Smooth muscle cell of the coronary artery (primary cell): Measurements from ENCODE around the gene RMND1. TPM values are rescaled to one million over a fixed set of nuclear protein-coding genes. Genes with fewer than 3 reads are reported as not detected.

Experiments used
- total RNA-seq: library from RNA; depleted of rRNA; stranded (reverse); fragments of >200 nt; gene quantifications from 2 replicates; pipeline ENCODE4 v1.2.3, GENCODE V29; 2014; ENCODE audit warnings: low replicate concordance

RMND1 gene, protein sequence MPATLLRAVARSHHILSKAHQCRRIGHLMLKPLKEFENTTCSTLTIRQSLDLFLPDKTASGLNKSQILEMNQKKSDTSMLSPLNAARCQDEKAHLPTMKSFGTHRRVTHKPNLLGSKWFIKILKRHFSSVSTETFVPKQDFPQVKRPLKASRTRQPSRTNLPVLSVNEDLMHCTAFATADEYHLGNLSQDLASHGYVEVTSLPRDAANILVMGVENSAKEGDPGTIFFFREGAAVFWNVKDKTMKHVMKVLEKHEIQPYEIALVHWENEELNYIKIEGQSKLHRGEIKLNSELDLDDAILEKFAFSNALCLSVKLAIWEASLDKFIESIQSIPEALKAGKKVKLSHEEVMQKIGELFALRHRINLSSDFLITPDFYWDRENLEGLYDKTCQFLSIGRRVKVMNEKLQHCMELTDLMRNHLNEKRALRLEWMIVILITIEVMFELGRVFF
- 21.9 and 22.6 TPM in 2 replicates for total RNA-seq

GRCh38 chr6:151451950-151452749, at the start of gene RMND1:
Gene RMND1, minus strand, starts transcription at chr6:151452126. Its CDS starts 6,315 bp downstream, at chr6:151445811.

GRCh38 chr6:151493804-151494234, 41.9 kb upstream of the RMND1 start, which contains the start of gene CCDC170:
Gene CCDC170, plus strand, starts transcription at chr6:151494017. Its CDS starts 112 bp downstream, at chr6:151494129.

DNA sequence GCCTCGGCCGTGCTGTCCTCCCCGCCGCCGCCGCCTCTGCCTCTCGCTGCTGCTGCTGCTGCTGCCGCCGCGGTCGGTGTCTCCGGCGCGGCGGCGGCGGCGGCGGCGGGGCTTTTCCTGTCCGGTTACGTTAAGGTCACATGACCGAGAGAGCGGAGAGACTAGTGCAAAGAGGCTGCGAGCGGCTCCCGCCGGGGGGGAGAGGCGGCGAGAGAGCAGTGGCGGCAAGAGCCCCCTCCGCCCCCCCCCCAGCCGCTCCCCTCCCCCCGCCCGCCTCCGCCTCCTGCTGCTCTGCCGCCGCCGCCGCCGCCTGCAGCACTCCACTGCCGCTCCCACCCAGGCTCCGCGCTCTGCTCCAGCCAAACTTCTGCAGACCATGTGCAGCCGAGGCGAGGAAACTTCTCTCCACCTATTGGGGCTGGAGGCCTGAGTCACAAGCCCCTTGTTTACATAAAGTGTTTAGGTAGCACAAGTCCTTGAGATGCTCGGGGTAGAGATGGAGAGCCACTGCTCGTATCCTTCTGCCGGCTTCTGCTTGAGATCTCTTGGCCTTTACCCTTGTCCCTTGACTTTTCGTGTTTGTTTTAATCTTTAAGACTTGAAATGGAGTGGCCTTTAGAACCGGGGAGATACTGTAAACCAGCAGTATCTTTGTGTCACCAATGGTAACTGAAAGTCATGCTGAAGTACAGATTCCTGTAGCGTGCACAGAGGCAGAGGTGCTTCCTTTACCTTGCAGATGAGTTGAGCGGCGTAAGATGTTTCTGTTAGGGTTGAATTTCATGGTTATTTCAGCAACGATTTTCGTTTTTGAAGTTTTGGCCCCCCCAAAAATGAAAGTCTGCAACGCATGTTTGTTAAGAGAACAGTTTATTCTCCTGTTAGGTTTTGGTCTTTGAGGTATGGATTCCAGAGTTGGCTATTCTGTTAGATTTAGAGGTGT, 60.2 kb downstream of the RMND1 start, which contains the start of gene ZBTB2:
Gene ZBTB2 (minus strand): TSS at position 89 of the 943 bp plus-strand sequence. CDS start 17,922 bp downstream, outside the sequence.

Other genes starting within 250 kb of the RMND1 start
- 65.8 and 71.0 TPM in 2 replicates for gene AKAP12, start 212.2 kb downstream of the RMND1 start, total RNA-seq
- 5.5 and 5.6 TPM in 2 replicates for gene ZBTB2, start 60.6 kb downstream of the RMND1 start, total RNA-seq
- gene CCDC170, start 41.9 kb upstream of the RMND1 start, total RNA-seq: 0.23 and 0.82 TPM in 2 replicates